GM18909 (cell line): ENCODE data around the gene SMG5.
A peak's percentile ranks its signal among the peaks of the same experiment; 100 is the strongest.
"Not testable (repeated sequence)": the region's sequence is repeated elsewhere in the genome, so short reads cannot be mapped to it uniquely, and the experiment has no call there.

Experiments
- ATAC-seq: cut with Tn5 transposase; IDR thresholded peaks from one replicate; pipeline ENCODE4 v1.9.1; 2021; ENCODE audit warnings: mild to moderate bottlenecking; ENCODE audit not compliant: unreplicated experiment, poor library complexity

Gene SMG5

DNA sequence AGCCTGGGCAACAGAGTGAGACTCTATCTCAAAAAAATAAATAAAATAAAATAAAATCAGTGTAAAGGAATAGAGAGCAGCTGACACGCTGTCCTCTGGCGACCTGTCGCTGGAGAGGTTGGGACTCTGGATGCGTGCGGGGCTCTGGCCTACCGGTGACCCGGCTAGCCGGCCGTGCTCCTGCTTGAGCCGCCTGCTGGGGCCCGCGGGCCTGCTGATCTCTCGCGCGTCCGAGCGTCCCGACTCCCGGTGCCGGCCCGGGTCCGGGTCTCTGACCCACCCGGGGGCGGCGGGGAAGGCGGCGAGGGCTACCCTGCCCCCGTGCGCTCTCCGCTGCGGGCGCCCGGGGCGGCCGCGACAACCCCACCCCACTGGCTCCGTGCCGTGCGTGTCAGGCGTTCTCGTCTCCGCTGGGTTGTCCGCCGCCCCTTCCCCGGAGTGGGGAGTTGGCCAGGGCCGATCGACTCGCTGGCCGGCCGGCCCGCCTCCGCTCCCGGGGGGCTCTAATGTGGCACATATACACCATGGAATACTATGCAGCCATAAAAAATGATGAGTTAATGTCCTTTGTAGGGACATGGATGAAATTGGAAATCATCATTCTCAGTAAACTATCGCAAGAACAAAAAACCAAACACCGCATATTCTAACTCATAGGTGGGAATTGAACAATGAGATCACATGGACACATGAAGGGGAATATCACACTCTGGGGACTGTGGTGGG, 66.1 kb downstream of the SMG5 start:
- ATAC-seq, result not testable (repeated sequence)

DNA sequence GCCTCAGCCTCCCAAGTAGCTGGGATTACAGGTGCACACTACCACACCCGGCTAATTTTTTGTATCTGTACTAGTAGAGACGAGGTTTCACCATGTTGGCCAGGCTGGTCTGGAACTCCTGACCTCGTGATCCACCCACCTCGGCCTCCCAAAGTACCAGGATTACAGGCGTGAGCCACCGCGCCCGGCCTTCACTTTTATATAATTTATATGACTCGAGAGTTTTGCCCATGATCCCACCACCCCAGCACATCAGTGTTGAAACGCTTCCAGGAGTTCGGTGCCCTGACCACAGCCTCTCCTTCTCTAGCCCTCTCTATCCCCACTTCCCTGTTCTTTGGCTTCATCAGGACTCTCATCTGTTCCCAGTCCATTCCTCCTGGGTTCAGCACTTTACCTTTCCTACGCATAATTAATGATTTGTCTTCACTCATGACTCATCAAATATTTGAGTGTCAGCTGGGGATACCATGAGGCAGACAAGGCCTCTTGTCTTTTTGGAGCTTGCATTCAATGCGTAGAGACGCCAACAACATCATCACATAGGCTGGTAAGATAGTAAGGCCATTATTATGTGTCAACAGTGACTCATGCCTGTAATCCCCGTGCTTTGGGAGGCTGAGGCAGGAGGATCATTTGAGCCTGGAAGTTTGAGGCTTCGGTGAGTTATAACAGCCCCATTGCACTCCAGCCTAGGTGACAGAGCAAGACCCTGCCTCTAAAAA, 68.4 kb downstream of the SMG5 start:
- ATAC-seq, result no peak

DNA sequence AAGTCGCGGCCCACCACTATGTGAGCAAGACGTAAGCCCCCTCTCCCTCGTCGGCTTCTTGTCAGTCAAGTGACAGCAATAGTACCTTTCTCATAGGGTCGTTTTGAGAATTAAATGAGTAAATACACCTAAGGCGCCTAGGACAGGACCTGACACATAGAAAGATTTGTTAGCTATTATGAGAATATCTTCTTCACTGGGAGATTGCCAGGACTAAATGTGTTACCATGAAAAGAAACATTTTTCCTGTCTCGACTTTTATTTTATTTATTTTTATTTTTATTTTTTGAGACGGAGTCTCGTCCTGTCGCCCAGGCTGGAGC, 69.0 kb downstream of the SMG5 start:
- ATAC-seq, result no peak

DNA sequence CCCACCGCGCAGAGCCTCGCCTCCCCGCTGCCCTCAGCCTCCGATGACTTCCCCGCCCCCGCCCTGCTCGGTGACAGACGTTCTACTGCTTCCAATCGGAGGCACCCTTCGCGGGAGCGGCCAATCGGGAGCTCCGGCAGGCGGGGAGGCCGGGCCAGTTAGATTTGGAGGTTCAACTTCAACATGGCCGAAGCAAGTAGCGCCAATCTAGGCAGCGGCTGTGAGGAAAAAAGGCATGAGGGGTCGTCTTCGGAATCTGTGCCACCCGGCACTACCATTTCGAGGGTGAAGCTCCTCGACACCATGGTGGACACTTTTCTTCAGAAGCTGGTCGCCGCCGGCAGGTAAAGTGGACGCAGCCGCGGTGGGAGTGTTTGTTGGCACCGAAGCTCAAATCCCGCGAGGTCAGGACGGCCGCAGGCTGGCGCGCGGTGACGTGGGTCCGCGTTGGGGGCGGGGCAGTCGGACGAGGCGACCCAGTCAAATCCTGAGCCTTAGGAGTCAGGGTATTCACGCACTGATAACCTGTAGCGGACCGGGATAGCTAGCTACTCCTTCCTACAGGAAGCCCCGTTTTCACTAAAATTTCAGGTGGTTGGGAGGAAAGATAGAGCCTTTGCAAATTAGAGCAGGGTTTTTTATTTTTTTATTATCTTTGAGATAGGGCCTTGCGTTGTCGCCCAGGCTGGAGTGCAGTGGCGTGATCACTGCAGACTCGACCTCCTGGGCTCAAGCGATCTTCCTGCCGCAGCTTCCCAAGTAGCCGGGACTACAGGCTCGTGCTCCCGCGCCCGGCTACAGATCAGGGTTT, 69.6 kb downstream of the SMG5 start, which contains the start of gene PMF1:
Gene PMF1, plus strand, starts transcription at position 175 of the 811 bp plus-strand sequence. Its CDS starts 9 bp downstream, at position 184.
- peak; percentile 91 for ATAC-seq

DNA sequence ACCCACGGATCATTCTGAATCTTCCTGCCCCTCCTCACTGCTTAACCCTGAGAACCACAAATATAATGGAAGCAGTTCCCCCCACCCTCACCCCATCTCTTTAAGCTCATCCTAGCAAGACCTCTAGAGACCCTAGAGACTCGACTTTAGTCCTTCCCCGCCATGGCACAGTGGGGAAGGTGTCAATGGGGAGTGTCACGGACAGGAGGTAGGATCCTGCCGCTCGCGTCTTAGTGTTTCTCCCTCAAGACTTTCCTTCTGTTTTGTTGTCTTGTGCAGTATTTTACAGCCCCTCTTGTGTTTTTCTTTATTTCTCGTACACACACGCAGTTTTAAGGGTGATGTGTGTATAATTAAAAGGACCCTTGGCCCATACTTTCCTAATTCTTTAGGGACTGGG, 70.5 kb downstream of the SMG5 start:
- no peak for ATAC-seq

DNA sequence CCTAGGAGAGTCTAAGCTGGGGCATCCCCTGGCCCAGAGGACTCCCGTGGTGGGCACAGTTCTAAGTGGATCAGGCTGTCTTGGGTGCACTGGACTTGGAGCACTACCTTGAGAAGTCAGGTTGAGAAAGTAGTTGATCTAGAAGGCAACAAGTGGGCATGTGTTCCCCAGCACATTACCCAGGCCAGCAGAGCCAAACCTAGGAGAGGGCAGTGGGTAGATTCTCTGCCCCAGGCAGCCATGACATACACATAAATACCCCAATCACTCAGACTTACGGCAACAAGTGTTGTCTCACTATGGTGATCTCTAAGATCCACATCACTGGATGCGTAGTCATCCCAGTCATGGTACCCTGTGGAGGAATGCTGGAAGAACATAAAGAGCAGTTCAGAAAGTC, 71.4 kb downstream of the SMG5 start:
- ATAC-seq, result no peak

DNA sequence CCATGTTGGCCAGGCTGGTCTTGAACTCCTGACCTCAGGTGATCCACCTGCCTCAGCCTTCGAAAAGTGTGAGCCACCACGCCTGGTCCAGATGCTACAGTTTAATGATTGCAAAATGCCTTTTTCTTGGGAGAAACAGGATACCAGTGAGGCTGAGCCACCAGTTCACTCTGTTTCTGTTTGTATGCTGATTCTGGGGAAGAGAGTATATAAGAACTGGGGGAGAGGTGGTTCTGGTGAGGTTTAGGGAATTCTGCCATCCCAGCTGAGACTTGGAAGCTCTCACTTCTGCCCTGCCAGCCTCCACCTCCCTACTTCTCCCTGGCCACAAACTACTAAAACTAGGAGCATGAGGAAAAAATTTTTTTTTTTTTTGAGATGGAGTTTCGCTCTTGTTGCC, 77.9 kb downstream of the SMG5 start:
- no peak for ATAC-seq

DNA sequence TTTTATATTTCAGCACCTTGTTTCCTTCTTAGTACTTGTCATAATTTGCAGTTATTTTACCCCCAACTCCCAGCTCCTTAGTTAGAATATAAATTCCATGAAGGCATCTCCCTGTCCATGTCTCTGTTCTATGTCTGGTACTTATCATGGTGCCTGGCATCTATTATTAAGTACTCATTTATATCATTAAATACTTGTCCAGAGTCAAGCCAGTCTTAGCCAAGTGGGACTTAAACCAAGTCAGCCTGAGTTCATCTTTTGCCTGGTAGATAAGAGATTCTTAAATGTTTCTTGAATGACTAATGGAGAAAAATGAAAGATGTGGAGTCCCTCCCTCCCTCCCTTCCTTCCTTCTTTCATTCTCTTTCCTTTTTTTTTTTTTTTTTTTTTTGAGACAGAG, 79.3 kb downstream of the SMG5 start:
- ATAC-seq, result no peak

DNA sequence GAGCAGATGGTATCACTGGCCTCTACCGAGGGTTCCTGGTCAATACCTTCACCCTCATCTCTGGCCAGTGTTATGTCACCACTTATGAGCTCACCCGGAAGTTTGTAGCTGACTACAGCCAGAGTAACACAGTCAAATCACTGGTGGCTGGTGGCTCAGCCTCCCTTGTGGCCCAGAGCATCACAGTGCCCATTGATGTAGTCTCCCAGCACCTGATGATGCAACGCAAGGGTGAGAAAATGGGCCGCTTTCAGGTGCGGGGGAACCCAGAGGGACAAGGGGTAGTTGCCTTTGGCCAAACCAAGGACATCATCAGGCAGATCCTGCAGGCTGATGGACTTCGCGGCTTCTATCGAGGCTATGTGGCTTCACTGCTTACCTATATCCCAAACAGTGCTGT, 82.6 kb downstream of the SMG5 start:
- no peak for ATAC-seq
